Midbrain (tissue), 1 donor: ENCODE measurements around the gene CCNYL1.
"Not testable (repeated sequence)": the region's sequence is repeated elsewhere in the genome, so short reads cannot be mapped to it uniquely, and the experiment has no call there.

Source experiments
- DNase-seq: peaks from one replicate; lab custom pipeline; 2025; lab: John Stamatoyannopoulos, UW

CCNYL1 gene

GRCh38 chr2:207734636-207735512, 23.4 kb downstream of the CCNYL1 start:
- DNase-seq = no peak

GRCh38 chr2:207735513-207735859, 24.0 kb downstream of the CCNYL1 start:
- DNase-seq = not testable (repeated sequence)

- no peak for DNase-seq
These were observed 32.1 kb downstream of the CCNYL1 start for GRCh38 chr2:207743514-207743913.

- DNase-seq = no peak
These were observed 32.6 kb downstream of the CCNYL1 start for GRCh38 chr2:207744050-207744449.

GRCh38 chr2:207744451-207744850, 33.0 kb downstream of the CCNYL1 start:
- DNase-seq = no peak

- DNase-seq = peak; percentile 81
These were observed 34.7 kb downstream of the CCNYL1 start for GRCh38 chr2:207746131-207746530.

- DNase-seq = no peak
These were observed 36.5 kb downstream of the CCNYL1 start for GRCh38 chr2:207747653-207748560.

- no peak for DNase-seq
These were observed 37.6 kb downstream of the CCNYL1 start for GRCh38 chr2:207748993-207749392.

GRCh38 chr2:207749873-207750272, 38.4 kb downstream of the CCNYL1 start:
- no peak for DNase-seq

GRCh38 chr2:207750345-207750744, 38.9 kb downstream of the CCNYL1 start:
- no peak for DNase-seq

- no peak for DNase-seq
These were observed 39.4 kb downstream of the CCNYL1 start for GRCh38 chr2:207750876-207751275.

GRCh38 chr2:207753688-207754087, 42.2 kb downstream of the CCNYL1 start:
- DNase-seq = not testable (repeated sequence)

GRCh38 chr2:207754498-207755383, 43.3 kb downstream of the CCNYL1 start:
- no peak for DNase-seq

GRCh38 chr2:207758025-207758424, 46.6 kb downstream of the CCNYL1 start:
- no peak for DNase-seq

GRCh38 chr2:207759890-207760289, 48.5 kb downstream of the CCNYL1 start:
- DNase-seq = no peak

- no peak for DNase-seq
These were observed 49.0 kb downstream of the CCNYL1 start for GRCh38 chr2:207760453-207760852.

- not testable (repeated sequence) for DNase-seq
These were observed 50.0 kb downstream of the CCNYL1 start for GRCh38 chr2:207761426-207761825.

- DNase-seq = no peak
These were observed 50.7 kb downstream of the CCNYL1 start for GRCh38 chr2:207762146-207762545.

GRCh38 chr2:207763303-207763917, 52.0 kb downstream of the CCNYL1 start:
- DNase-seq = no peak

GRCh38 chr2:207764096-207764630, 52.7 kb downstream of the CCNYL1 start:
- no peak for DNase-seq

GRCh38 chr2:207765547-207765946, 54.1 kb downstream of the CCNYL1 start:
- no peak for DNase-seq
